Thyroid gland (tissue), 4 donors: ENCODE data around the gene RUNX2.

Experiments used
- POLR2A ChIP-seq, 2 donors: fragments of 450-650 bp; IDR thresholded peaks; one replicate each; pipeline ENCODE4 v1.6.1; 2017; ENCODE audit warnings: antibody characterized with exemption in 2 of 2, mild to moderate bottlenecking in 2 of 2, moderate library complexity in 1 of 2
- TF ChIP-seq, protein P1 (sequence below), 6 experiments: fragments of 200-600 bp in 3 of 6; fragments of 450-650 bp in 3 of 6; sonication (generic) in 3 of 6; IDR thresholded peaks; one replicate each; pipeline ENCODE4 v1.5.1; 2016 to 2019; ENCODE audit warnings: antibody characterized with exemption in 6 of 6, mild to moderate bottlenecking in 2 of 6, inconsistent platforms in 1 of 6, moderate library complexity in 1 of 6

DNA sequence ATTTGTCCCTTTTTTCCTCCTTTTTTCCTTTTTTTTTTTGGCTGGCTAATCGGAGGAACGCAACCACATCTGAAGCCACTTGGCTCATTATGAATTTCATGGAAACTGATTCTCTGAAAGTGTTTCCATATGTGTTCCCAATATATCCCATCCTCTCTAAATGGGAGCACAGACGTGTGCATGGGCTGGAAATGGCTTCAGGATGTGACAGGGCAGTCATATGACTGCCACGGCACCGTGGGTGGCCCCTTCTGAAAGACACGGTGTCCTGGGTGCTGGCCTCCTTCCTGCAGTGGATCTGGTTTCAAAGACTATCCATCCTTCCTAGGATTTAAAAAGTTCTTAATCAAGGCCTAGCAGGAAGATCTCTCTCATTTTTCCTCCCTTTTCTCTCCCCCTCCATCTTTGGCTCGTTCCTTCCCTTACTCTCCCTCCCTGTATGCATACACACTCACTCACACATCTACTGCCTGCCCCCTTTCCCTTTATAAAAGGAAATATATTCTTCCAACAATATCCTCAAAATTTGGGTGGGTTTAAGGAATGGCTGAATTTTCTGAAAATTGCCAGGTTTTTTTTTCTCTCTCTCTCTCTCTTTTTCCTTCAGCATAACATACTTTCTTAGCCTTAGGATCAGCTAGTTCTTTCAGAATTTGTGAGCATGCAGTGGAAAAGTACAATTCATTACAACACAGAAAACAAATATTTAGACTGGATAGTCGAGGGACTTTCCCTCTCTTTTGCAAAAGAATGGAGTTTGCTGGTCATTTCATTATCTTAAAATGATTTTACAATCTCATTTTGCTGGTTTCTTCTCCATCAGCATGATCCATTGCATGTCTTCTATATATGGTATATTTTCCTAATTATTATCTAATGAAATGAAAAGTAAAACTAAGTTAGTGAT lies 210.8 kb downstream of the RUNX2 start:
- TF ChIP-seq, protein P1, sequence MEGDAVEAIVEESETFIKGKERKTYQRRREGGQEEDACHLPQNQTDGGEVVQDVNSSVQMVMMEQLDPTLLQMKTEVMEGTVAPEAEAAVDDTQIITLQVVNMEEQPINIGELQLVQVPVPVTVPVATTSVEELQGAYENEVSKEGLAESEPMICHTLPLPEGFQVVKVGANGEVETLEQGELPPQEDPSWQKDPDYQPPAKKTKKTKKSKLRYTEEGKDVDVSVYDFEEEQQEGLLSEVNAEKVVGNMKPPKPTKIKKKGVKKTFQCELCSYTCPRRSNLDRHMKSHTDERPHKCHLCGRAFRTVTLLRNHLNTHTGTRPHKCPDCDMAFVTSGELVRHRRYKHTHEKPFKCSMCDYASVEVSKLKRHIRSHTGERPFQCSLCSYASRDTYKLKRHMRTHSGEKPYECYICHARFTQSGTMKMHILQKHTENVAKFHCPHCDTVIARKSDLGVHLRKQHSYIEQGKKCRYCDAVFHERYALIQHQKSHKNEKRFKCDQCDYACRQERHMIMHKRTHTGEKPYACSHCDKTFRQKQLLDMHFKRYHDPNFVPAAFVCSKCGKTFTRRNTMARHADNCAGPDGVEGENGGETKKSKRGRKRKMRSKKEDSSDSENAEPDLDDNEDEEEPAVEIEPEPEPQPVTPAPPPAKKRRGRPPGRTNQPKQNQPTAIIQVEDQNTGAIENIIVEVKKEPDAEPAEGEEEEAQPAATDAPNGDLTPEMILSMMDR (IDR thresholded peaks at IDR 0.05): no peak
- TF ChIP-seq POLR2A (IDR thresholded peaks at IDR 0.05): no peak
